HFF-Myc (cell line): ENCODE data around the gene RNF10.
"Not testable (repeated sequence)": the region's sequence is repeated elsewhere in the genome, so short reads cannot be mapped to it uniquely, and the experiment has no call there.

Experiments used
- DNase-seq: peaks from one replicate; pipeline ENCODE4 v3.0.0-alpha.2; 2011; ENCODE audit warnings: low read depth; ENCODE audit errors: extremely low read depth
- H3K4me3 ChIP-seq: replicated peaks from 2 replicates; pipeline ENCODE4 v1.5.1; 2011; ENCODE audit warnings: low read depth, mild to moderate bottlenecking, control low read depth, low read length
- CTCF ChIP-seq: IDR thresholded peaks from 2 replicates; pipeline ENCODE4 v1.5.1; 2012; ENCODE audit warnings: mild to moderate bottlenecking, low read depth, low read length, control low read depth; ENCODE audit errors: missing control alignments

The RNF10 gene

GRCh38 chr12:120522568-120522967 is 11.6 kb upstream of the RNF10 start:
- no peak for TF ChIP-seq CTCF
- DNase-seq = no peak

GRCh38 chr12:120528861-120529525 is 5.2 kb upstream of the RNF10 start, which contains the start of gene COQ5:
COQ5 (minus strand) TSS chr12:120529158; CDS start chr12:120529141, 17 bp downstream.
- no peak for DNase-seq
- peak within 1 kb of the TSS; percentile 93 for H3K4me3 ChIP-seq
- TF ChIP-seq CTCF = no peak

More at GRCh38 chr12:120522568-120522967, 11.6 kb upstream of the RNF10 start:
- no peak overlapping the region for H3K4me3 ChIP-seq

- H3K4me3 ChIP-seq = peak overlapping the region; percentile 93
- DNase-seq = no peak
- TF ChIP-seq CTCF = no peak
These were observed 4.3 kb upstream of the RNF10 start for GRCh38 chr12:120529641-120530417.

GRCh38 chr12:120530418-120530761 is 3.8 kb upstream of the RNF10 start:
- DNase-seq = not testable (repeated sequence)
- H3K4me3 ChIP-seq = peak overlapping the region; percentile 93

- no peak for DNase-seq
- TF ChIP-seq CTCF = no peak
- H3K4me3 ChIP-seq = no peak overlapping the region
These were observed 1.4 kb upstream of the RNF10 start for GRCh38 chr12:120532701-120533238.

- no peak for DNase-seq
- peak overlapping the region; percentile 84 for H3K4me3 ChIP-seq
- TF ChIP-seq CTCF = no peak
These were observed 823 bp downstream of the RNF10 start for GRCh38 chr12:120534703-120535655.
